Keratinocyte (primary cell): ENCODE results near the gene HSD11B2. TPM values are rescaled to one million over a fixed set of nuclear protein-coding genes. Genes with fewer than 3 reads are reported as not detected.

Experiments used
- DNase-seq: peaks from one replicate; pipeline ENCODE4 v3.0.0-alpha.2; 2011; ENCODE audit warnings: low read depth, missing footprints, low spot score
- FAIRE-seq: peaks from 2 replicates; lab custom pipeline; 2011; peaks lifted over from hg19 to GRCh38; lab: Jason Lieb, UNC
- H2AFZ ChIP-seq: 2 replicates; pipeline ENCODE4 v1.6.0; 2012; ENCODE audit warnings: low read length, control low read depth, inconsistent platforms; ENCODE audit not compliant: control insufficient read depth
- H3K27ac ChIP-seq: 2 replicates; pipeline ENCODE4 v1.5.1; 2011; ENCODE audit warnings: low read length; ENCODE audit not compliant: control insufficient read depth, insufficient read depth
- H3K27me3 ChIP-seq: 3 replicates; pipeline ENCODE4 v1.6.0; 2011; ENCODE audit warnings: low read length; ENCODE audit not compliant: control insufficient read depth, insufficient read depth; ENCODE audit errors: extremely low read depth
- H3K36me3 ChIP-seq, 2 experiments: 2 replicates in 1 of 2; 3 replicates in 1 of 2; pipeline ENCODE4 v1.5.1; 2011; ENCODE audit warnings: low read length in 2 of 2, mild to moderate bottlenecking in 1 of 2; ENCODE audit not compliant: control insufficient read depth in 2 of 2, insufficient read depth in 2 of 2; ENCODE audit errors: extremely low read depth in 1 of 2
- H3K4me1 ChIP-seq: 3 replicates; pipeline ENCODE4 v1.5.1; 2011; ENCODE audit warnings: low read length; ENCODE audit not compliant: control insufficient read depth, insufficient read depth; ENCODE audit errors: extremely low read depth
- H3K4me2 ChIP-seq: 3 replicates; pipeline ENCODE4 v1.6.0; 2011; ENCODE audit warnings: low read depth, low read length; ENCODE audit not compliant: control insufficient read depth, insufficient read depth; ENCODE audit errors: extremely low read depth
- H3K4me3 ChIP-seq, 3 experiments: fragments of 200-600 bp in 1 of 3; sonication (generic) in 1 of 3; 2 replicates in 2 of 3; 3 replicates in 1 of 3; pipeline ENCODE4 v1.5.1; 2011 to 2016; ENCODE audit warnings: low read length in 3 of 3, mild to moderate bottlenecking in 3 of 3, control low read depth in 2 of 3, inconsistent platforms in 1 of 3, low read depth in 1 of 3, mixed read lengths in 1 of 3, mixed run types in 1 of 3, moderate library complexity in 1 of 3; ENCODE audit not compliant: control insufficient read depth in 2 of 3, insufficient read depth in 2 of 3; ENCODE audit errors: extremely low read depth in 1 of 3
- H3K79me2 ChIP-seq: 2 replicates; pipeline ENCODE4 v1.6.0; 2012; ENCODE audit warnings: low read length; ENCODE audit not compliant: control insufficient read depth, insufficient read depth
- H3K9ac ChIP-seq: 3 replicates; pipeline ENCODE4 v1.6.0; 2011; ENCODE audit warnings: low read length; ENCODE audit not compliant: control insufficient read depth, insufficient read depth; ENCODE audit errors: extremely low read depth
- H3K9me1 ChIP-seq: 3 replicates; pipeline ENCODE4 v1.6.0; 2011; ENCODE audit warnings: low read length; ENCODE audit not compliant: control insufficient read depth, insufficient read depth; ENCODE audit errors: extremely low read depth
- H3K9me3 ChIP-seq: 2 replicates; pipeline ENCODE4 v1.5.1; 2012; ENCODE audit warnings: low read depth, low read length; ENCODE audit not compliant: control insufficient read depth
- H4K20me1 ChIP-seq: 3 replicates; pipeline ENCODE4 v1.6.0; 2011; ENCODE audit warnings: low read length; ENCODE audit not compliant: control insufficient read depth, insufficient read depth; ENCODE audit errors: extremely low read depth
- EZH2 ChIP-seq: IDR thresholded peaks from one replicate; pipeline ENCODE4 v1.6.1; 2012; ENCODE audit warnings: inconsistent platforms, mild to moderate bottlenecking, low read length, moderate library complexity
- dilution Hi-C: fragments of 300-500 bp; cut with MboI; formaldehyde crosslinking; loops from one replicate; pipeline ENCODE4 v1.7.0; 2020; ENCODE audit warnings: low sequenced_read_pairs; ENCODE audit not compliant: extremely low pct_ligation_motif_present
- polyA plus RNA-seq, 5 experiments: library from polyadenylated mRNA; depleted of rRNA in 3 of 5; stranded (reverse) in 3 of 5; stranded (forward) in 1 of 5; unstranded in 1 of 5; fragments of >200 nt; gene quantifications; 1 replicate in 1 of 5; 2 replicates in 3 of 5; 3 replicates in 1 of 5; pipeline versions ENCODE4 v1.2.1 to v1.2.3, GENCODE V29; 2011 to 2012; ENCODE audit warnings: missing spikeins in 2 of 5, low read depth in 1 of 5, low replicate concordance in 1 of 5
- TF ChIP-seq, protein P1 (sequence below), 3 experiments: IDR thresholded peaks in 1 of 3; conservative IDR thresholded peaks in 1 of 3; optimal IDR thresholded peaks in 1 of 3; 2 replicates in 2 of 3; 3 replicates in 1 of 3; pipeline versions ENCODE3 to v1.5.1; 2011; ENCODE audit warnings: low read length in 3 of 3, mild to moderate bottlenecking in 3 of 3, moderate library complexity in 2 of 3, control low read depth in 1 of 3, inconsistent platforms in 1 of 3; ENCODE audit not compliant: insufficient read depth in 2 of 3; ENCODE audit errors: extremely low read depth in 1 of 3

HSD11B2 gene
- polyA plus RNA-seq, 1 donor (not counting 4 experiments of a cell fraction or from before 2014, with no cell fraction given) = 0.93 TPM

DNA sequence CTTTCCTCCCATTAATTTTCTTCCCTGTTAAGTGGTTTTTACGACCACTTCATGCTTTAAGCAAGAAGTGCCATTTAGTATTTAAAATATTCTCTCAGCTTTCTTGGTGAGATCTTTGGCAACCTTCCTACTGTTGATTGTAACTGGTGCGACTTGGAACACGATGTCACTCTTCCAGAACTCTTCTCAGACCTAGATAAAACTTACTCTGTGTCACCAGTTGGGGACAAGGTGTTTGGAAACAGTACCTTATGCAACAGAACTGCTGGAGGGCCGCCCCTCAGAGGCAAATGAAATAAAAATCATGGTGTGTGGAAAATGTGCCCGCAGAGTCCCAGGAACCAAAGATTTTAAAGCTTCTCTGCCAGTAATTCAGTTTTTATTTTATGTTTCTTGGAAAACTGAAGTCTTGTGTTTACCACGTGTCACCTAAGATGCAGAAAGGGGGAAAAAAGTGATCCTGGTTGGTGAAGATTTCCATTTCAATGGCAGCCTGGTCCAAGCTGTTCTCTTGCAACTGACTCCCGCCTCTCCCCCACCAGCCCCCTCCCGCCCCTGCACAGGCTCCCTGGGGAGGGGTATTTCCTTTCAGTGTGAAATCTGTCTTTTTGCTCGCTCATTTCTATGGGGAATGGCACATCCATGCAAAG, 7.2 kb upstream of the HSD11B2 start:
- no peaks in the 10 kb centered on the region for H3K36me3 ChIP-seq
- no peak overlapping the region for H3K4me2 ChIP-seq
- H3K9ac ChIP-seq = no peak overlapping the region
- H3K4me1 ChIP-seq = peaks cover 4% of the 10 kb centered on the region
- FAIRE-seq (no peak), DNase-seq (no peak)
- no peaks in the 10 kb centered on the region for H3K9me3 ChIP-seq
- no peaks in the 10 kb centered on the region for H4K20me1 ChIP-seq
- dilution Hi-C loops = no loop called here
- no peaks in the 10 kb centered on the region for H3K79me2 ChIP-seq
- H3K9me1 ChIP-seq = no peaks in the 10 kb centered on the region
- H2AFZ ChIP-seq = no peak overlapping the region
- no peak overlapping the region for H3K27ac ChIP-seq
- peaks cover 16% of the 10 kb centered on the region for H3K27me3 ChIP-seq
- TF ChIP-seq, protein P1, sequence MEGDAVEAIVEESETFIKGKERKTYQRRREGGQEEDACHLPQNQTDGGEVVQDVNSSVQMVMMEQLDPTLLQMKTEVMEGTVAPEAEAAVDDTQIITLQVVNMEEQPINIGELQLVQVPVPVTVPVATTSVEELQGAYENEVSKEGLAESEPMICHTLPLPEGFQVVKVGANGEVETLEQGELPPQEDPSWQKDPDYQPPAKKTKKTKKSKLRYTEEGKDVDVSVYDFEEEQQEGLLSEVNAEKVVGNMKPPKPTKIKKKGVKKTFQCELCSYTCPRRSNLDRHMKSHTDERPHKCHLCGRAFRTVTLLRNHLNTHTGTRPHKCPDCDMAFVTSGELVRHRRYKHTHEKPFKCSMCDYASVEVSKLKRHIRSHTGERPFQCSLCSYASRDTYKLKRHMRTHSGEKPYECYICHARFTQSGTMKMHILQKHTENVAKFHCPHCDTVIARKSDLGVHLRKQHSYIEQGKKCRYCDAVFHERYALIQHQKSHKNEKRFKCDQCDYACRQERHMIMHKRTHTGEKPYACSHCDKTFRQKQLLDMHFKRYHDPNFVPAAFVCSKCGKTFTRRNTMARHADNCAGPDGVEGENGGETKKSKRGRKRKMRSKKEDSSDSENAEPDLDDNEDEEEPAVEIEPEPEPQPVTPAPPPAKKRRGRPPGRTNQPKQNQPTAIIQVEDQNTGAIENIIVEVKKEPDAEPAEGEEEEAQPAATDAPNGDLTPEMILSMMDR (optimal IDR thresholded peaks at IDR 0.05 in 1 of 3, IDR thresholded peaks at IDR 0.05 in 1 of 3, conservative IDR thresholded peaks at IDR 0.05 in 1 of 3; ENCODE audit: extremely low read depth in 1 of 3, insufficient read depth in 2 of 3, low read length in 3 of 3) = no peak
- TF ChIP-seq EZH2 = no peak
- no peak overlapping the region for H3K4me3 ChIP-seq

DNA sequence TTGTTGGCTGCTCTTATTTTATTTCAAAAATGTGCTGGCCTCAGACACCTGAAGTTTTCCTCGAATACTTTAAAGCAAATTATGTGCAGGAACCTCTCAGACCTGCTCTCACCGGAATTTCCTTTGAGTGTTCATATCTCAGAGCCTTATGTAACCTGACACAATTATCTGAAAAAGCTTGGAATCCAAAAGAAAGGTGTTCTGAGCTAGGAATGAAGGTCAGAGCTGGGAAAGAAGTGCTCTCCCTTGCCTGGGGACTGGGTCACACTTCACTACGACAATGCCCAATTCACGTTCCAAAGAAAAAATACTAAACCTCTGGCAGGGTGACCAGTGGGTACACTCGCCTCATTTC, 6.7 kb upstream of the HSD11B2 start:
- no peak for FAIRE-seq
- no peak for TF ChIP-seq EZH2
- TF ChIP-seq, protein P1 (optimal IDR thresholded peaks at IDR 0.05 in 1 of 3, IDR thresholded peaks at IDR 0.05 in 1 of 3, conservative IDR thresholded peaks at IDR 0.05 in 1 of 3; ENCODE audit: extremely low read depth in 1 of 3, insufficient read depth in 2 of 3, low read length in 3 of 3) = no peak
- H3K27me3 ChIP-seq = peaks cover 16% of the 10 kb centered on the region
- H3K9me1 ChIP-seq = no peaks in the 10 kb centered on the region
- no peak overlapping the region for H3K9ac ChIP-seq
- H3K4me2 ChIP-seq = no peak overlapping the region
- H3K9me3 ChIP-seq = no peaks in the 10 kb centered on the region
- dilution Hi-C loops = no loop called here
- H3K4me1 ChIP-seq = peaks cover 4% of the 10 kb centered on the region
- H3K4me3 ChIP-seq = no peak overlapping the region
- H4K20me1 ChIP-seq = peaks cover 1% of the 10 kb centered on the region
- H3K36me3 ChIP-seq = no peaks in the 10 kb centered on the region
- DNase-seq = no peak
- no peaks in the 10 kb centered on the region for H3K79me2 ChIP-seq
- no peak overlapping the region for H3K27ac ChIP-seq
- no peak overlapping the region for H2AFZ ChIP-seq
